Measurements from ENCODE around the gene SLX4IP. TPM values are rescaled to one million over a fixed set of nuclear protein-coding genes. Genes with fewer than 3 reads are reported as not detected.

The SLX4IP gene
- total RNA-seq, 1 donor from 2014 or later: 2.6 TPM

DNA sequence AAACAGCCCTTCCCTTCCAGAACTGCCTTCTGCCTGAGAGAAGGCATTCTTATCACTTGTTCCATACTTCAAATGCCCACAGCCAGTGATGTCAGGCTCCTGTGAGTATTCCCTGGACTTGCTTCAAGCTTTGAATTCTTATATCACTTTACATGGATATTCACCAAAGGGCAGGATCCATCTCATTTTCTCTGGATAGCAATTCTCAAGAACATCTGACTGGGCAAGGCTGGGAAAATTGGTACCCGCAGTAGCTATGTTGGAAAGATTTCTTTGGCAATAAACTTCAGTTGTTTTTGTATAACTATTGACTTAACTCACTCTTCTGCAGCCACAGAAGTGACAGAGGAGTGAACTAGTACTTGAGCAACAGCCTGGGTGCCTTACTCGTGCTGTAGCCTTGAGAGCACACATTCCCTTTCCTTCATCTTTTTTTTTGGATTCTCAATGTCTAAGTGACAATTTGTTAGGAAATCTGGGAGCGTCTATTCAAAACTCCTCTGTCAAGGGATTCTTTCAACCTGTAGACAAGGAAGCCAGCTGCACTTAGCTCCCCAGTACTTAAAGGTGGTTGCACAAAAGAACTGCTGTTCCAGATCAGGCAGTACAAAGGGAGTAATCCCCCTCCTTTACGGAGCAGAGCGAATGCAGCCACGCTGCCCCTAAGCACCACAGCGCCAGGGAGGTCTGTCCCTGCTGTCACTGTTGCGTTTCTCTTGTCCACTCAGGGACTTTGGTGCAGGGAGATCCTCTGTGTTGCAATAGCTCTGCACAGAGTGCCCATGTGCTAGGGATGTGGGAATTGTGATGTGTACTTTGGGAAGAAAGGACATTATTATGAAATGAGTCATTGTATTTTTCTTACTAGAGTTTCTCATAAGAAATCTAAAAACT, 169.1 kb downstream of the SLX4IP start:
- no peak for TF ChIP-seq CTCF (conservative IDR thresholded peaks at IDR 0.05; ENCODE audit: low read depth, low read length)

DNA sequence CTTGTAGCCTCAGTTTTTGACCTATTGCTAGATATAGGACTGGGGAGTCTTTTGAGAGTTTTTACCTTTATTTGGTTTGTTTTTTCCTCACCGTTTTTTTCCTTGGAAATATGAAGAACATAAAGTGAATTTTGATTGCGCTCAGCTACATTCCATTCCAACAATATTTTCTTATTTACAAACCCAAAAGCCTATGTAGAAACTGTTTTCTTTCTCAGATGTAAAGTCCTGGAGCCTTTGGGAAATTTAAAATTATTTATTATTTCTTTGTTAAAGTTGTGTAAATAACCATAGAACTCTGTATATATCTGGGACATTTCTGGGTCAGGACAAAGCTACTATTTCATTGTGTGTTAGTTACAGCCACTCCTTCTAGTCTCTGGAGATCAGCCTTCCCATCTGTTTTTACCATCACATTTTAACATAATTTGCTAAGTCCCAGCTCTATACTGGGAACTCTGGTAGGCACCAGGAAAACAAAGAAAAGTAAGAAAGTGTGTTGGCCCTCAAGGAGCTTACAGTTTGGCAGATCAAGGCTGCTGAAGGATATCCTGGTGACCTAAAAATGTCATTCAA, 169.8 kb downstream of the SLX4IP start:
- no peak for TF ChIP-seq CTCF (conservative IDR thresholded peaks at IDR 0.05; ENCODE audit: low read depth, low read length)
- H3K4me3 ChIP-seq (ENCODE audit: low read depth, low read length): no peak overlapping the region
- DNase-seq (ENCODE audit: low read depth): no peak

More for the DNA sequence above, 169.1 kb downstream of the SLX4IP start:
- H3K4me3 ChIP-seq (ENCODE audit: low read depth, low read length): no peak overlapping the region
- peak; percentile 70 for DNase-seq (ENCODE audit: low read depth)

DNA sequence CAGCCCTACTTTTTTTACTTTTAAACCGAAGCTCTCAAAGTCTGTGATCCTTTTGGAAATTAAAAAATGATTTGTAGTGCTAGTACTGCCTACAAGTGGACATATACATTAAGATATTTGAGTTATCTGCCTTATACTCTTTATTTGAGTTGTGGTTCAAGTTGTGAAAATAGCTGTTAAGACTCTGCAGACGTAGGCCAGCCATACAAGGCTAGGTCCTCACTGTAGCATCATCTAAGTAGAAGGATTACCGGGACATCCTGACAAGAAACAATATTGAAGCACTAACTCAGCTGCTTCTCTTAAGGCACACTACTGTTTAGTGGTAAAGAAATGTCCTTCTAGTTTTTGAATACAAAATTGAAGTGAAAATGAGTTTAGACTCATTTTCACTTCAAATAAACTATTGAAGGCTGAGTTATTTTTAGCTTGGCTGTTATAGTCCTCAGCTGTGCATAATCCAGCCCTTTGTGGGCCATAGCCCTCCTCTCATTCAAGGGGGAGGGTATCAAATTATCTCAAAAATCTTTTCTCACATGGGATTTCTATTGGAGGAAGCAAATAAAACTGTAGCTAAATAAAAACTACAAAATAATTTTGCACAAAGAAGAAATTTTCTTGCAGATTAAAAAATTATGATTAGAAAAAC, 170.6 kb downstream of the SLX4IP start:
- H3K4me3 ChIP-seq (ENCODE audit: low read depth, low read length): no peak overlapping the region
- no peak for DNase-seq (ENCODE audit: low read depth)

GRCh38 chr20:10609276-10609675, 174.2 kb downstream of the SLX4IP start:
- no peak for TF ChIP-seq CTCF (conservative IDR thresholded peaks at IDR 0.05; ENCODE audit: low read depth, low read length)
- DNase-seq (ENCODE audit: low read depth): no peak
- no peak overlapping the region for H3K4me3 ChIP-seq (ENCODE audit: low read depth, low read length)

More for the DNA sequence above, 170.6 kb downstream of the SLX4IP start:
- TF ChIP-seq CTCF (conservative IDR thresholded peaks at IDR 0.05; ENCODE audit: low read depth, low read length): no peak

GRCh38 chr20:10609770-10610169, 174.7 kb downstream of the SLX4IP start:
- H3K4me3 ChIP-seq (ENCODE audit: low read depth, low read length): no peak overlapping the region
- TF ChIP-seq CTCF (conservative IDR thresholded peaks at IDR 0.05; ENCODE audit: low read depth, low read length): no peak
- DNase-seq (ENCODE audit: low read depth): no peak

DNA sequence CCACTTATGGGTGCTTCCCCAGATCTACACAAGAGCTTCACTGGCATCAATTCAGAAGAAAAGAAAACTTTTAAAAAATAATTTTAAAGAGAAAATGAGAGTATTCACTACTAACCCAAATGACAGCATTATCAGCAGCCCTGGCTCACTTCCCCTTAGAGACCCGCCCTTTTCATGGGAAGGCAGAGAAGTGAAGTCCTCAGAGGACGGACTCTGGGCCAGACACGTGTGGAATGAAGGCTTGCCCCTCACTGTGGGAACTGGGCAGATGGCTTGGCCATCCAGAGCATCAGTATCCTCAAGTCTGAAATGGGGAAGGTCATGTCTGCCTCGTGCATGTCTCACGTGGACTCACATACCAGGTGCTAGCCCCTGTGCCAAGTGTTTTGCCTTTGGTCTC, 175.1 kb downstream of the SLX4IP start:
- no peak for DNase-seq (ENCODE audit: low read depth)
- no peak for TF ChIP-seq CTCF (conservative IDR thresholded peaks at IDR 0.05; ENCODE audit: low read depth, low read length)
- no peak overlapping the region for H3K4me3 ChIP-seq (ENCODE audit: low read depth, low read length)
